BLaER1 (cell line): Measurements from ENCODE around the gene PRKCZ.
"Not testable (repeated sequence)": the region's sequence is repeated elsewhere in the genome, so short reads cannot be mapped to it uniquely, and the experiment has no call there.

Experiments
- H3K27ac ChIP-seq: shearing (Covaris generic); formaldehyde crosslinking; 2 replicates; pipeline ENCODE4 v1.8.1; 2022
- H3K27me3 ChIP-seq: shearing (Covaris generic); formaldehyde crosslinking; 2 replicates; pipeline ENCODE4 v1.8.1; 2022
- H3K36me3 ChIP-seq: shearing (Covaris generic); formaldehyde crosslinking; 2 replicates; pipeline ENCODE4 v1.8.1; 2022
- H3K4me1 ChIP-seq: shearing (Covaris generic); formaldehyde crosslinking; 2 replicates; pipeline ENCODE4 v1.8.1; 2022
- H3K4me2 ChIP-seq: shearing (Covaris generic); formaldehyde crosslinking; 2 replicates; pipeline ENCODE4 v1.8.1; 2022
- H3K4me3 ChIP-seq: shearing (Covaris generic); formaldehyde crosslinking; 2 replicates; pipeline ENCODE4 v1.8.1; 2022
- H3K9ac ChIP-seq: shearing (Covaris generic); formaldehyde crosslinking; 2 replicates; pipeline ENCODE4 v1.8.1; 2022
- H3K9me3 ChIP-seq: shearing (Covaris generic); formaldehyde crosslinking; 2 replicates; pipeline ENCODE4 v1.8.1; 2022
- H4K20me1 ChIP-seq: shearing (Covaris generic); formaldehyde crosslinking; 2 replicates; pipeline ENCODE4 v1.8.1; 2022
- Cebpa-rat ChIP-seq: shearing (Covaris generic); IDR thresholded peaks from 2 replicates; pipeline ENCODE4 v1.8.1; 2022

The PRKCZ gene

GRCh38 chr1:2088458-2088857 lies 38.2 kb downstream of the PRKCZ start:
- Histone ChIP-seq H3K9ac (no peak overlapping the region), H4K20me1 (peaks cover 100% of the 10 kb centered on the region), H3K4me2 (no peak overlapping the region), H3K4me1 (peaks cover 69% of the 10 kb centered on the region), H3K27me3 (no peaks in the 10 kb centered on the region), H3K36me3 (peaks cover 44% of the 10 kb centered on the region), H3K27ac (no peak overlapping the region), H3K4me3 (no peak overlapping the region), H3K9me3 (no peaks in the 10 kb centered on the region)
- no peak for TF ChIP-seq Cebpa-rat

GRCh38 chr1:2089051-2089450 lies 38.8 kb downstream of the PRKCZ start:
- TF ChIP-seq Cebpa-rat: no peak
- H3K27me3 ChIP-seq: no peaks in the 10 kb centered on the region
- no peaks in the 10 kb centered on the region for H3K9me3 ChIP-seq
- peaks cover 50% of the 10 kb centered on the region for H3K36me3 ChIP-seq
- H4K20me1 ChIP-seq: peaks cover 100% of the 10 kb centered on the region
- no peak overlapping the region for H3K27ac ChIP-seq
- H3K4me1 ChIP-seq: peaks cover 73% of the 10 kb centered on the region
- no peak overlapping the region for H3K4me2 ChIP-seq
- H3K9ac ChIP-seq: no peak overlapping the region; the same call in 1 of the 2 replicates
- H3K4me3 ChIP-seq: no peak overlapping the region

GRCh38 chr1:2090216-2090890 lies 40.1 kb downstream of the PRKCZ start:
- no peaks in the 10 kb centered on the region for H3K9me3 ChIP-seq
- no peak overlapping the region for H3K9ac ChIP-seq
- peaks cover 100% of the 10 kb centered on the region for H4K20me1 ChIP-seq
- H3K27ac ChIP-seq: 0 out of 2 replicates have a peak overlapping the region, but pooled peaks have one; percentile 26
- no peak overlapping the region for H3K4me3 ChIP-seq
- no peaks in the 10 kb centered on the region for H3K27me3 ChIP-seq
- H3K4me1 ChIP-seq: peaks cover 86% of the 10 kb centered on the region
- H3K36me3 ChIP-seq: peaks cover 41% of the 10 kb centered on the region
- H3K4me2 ChIP-seq: peak overlapping the region; percentile 3; the same call in 1 of the 2 replicates
- no peak for TF ChIP-seq Cebpa-rat

- Histone ChIP-seq H4K20me1 (peaks cover 96% of the 10 kb centered on the region), H3K4me3 (no peak overlapping the region), H3K27ac (peak overlapping the region; percentile 26; the same call in 1 of the 2 replicates), H3K4me1 (peaks cover 87% of the 10 kb centered on the region), H3K9ac (peak overlapping the region; percentile 28; the same call in 1 of the 2 replicates), H3K4me2 (peak overlapping the region; percentile 87), H3K27me3 (no peaks in the 10 kb centered on the region), H3K9me3 (peaks cover 12% of the 10 kb centered on the region), H3K36me3 (peaks cover 43% of the 10 kb centered on the region)
- TF ChIP-seq Cebpa-rat: no peak
These were observed 41.7 kb downstream of the PRKCZ start for GRCh38 chr1:2091611-2092604.

- TF ChIP-seq Cebpa-rat: no peak
These were observed 42.8 kb downstream of the PRKCZ start for GRCh38 chr1:2093055-2093454.

GRCh38 chr1:2093636-2094035 lies 43.4 kb downstream of the PRKCZ start:
- H3K4me3 ChIP-seq: no peak overlapping the region
- peaks cover 28% of the 10 kb centered on the region for H3K9me3 ChIP-seq
- H4K20me1 ChIP-seq: peaks cover 96% of the 10 kb centered on the region
- H3K36me3 ChIP-seq: peaks cover 46% of the 10 kb centered on the region
- H3K27ac ChIP-seq: peak overlapping the region; percentile 63
- H3K4me1 ChIP-seq: peaks cover 78% of the 10 kb centered on the region
- TF ChIP-seq Cebpa-rat: no peak
- H3K9ac ChIP-seq: peak overlapping the region; percentile 28; the same call in 1 of the 2 replicates
- no peaks in the 10 kb centered on the region for H3K27me3 ChIP-seq
- peak overlapping the region; percentile 87 for H3K4me2 ChIP-seq

More at GRCh38 chr1:2093055-2093454, 42.8 kb downstream of the PRKCZ start:
- H3K4me2 ChIP-seq: peak overlapping the region; percentile 87
- peaks cover 78% of the 10 kb centered on the region for H3K4me1 ChIP-seq
- peak overlapping the region; percentile 63 for H3K27ac ChIP-seq
- no peak overlapping the region for H3K4me3 ChIP-seq
- peaks cover 23% of the 10 kb centered on the region for H3K9me3 ChIP-seq
- peaks cover 46% of the 10 kb centered on the region for H3K36me3 ChIP-seq
- no peaks in the 10 kb centered on the region for H3K27me3 ChIP-seq
- H4K20me1 ChIP-seq: peaks cover 96% of the 10 kb centered on the region
- H3K9ac ChIP-seq: peak overlapping the region; percentile 28

- peaks cover 82% of the 10 kb centered on the region for H3K4me1 ChIP-seq
- peak overlapping the region; percentile 87 for H3K4me2 ChIP-seq
- peaks cover 28% of the 10 kb centered on the region for H3K9me3 ChIP-seq
- H3K27ac ChIP-seq: peak overlapping the region; percentile 75
- H3K9ac ChIP-seq, H3K27me3 ChIP-seq: not testable (repeated sequence)
- H4K20me1 ChIP-seq: peaks cover 95% of the 10 kb centered on the region
- H3K4me3 ChIP-seq: peak overlapping the region; percentile 33; the same call in 1 of the 2 replicates
- peaks cover 38% of the 10 kb centered on the region for H3K36me3 ChIP-seq
These were observed 44.3 kb downstream of the PRKCZ start for GRCh38 chr1:2094269-2095158.

- peaks cover 28% of the 10 kb centered on the region for H3K9me3 ChIP-seq
- peaks cover 95% of the 10 kb centered on the region for H4K20me1 ChIP-seq
- peak overlapping the region; percentile 33; the same call in 1 of the 2 replicates for H3K4me3 ChIP-seq
- H3K36me3 ChIP-seq: peaks cover 38% of the 10 kb centered on the region
- no peak for TF ChIP-seq Cebpa-rat
- no peaks in the 10 kb centered on the region for H3K27me3 ChIP-seq
- H3K4me2 ChIP-seq: peak overlapping the region; percentile 87
- H3K27ac ChIP-seq: peak overlapping the region; percentile 75
- H3K4me1 ChIP-seq: peaks cover 82% of the 10 kb centered on the region
- no peak overlapping the region for H3K9ac ChIP-seq
These were observed 45.2 kb downstream of the PRKCZ start for GRCh38 chr1:2095394-2095793.
